ENCODE results near the gene EFNA3. TPM values are rescaled to one million over a fixed set of nuclear protein-coding genes. Genes with fewer than 3 reads are reported as not detected.
A peak's percentile ranks its signal among the peaks of the same experiment; 100 is the strongest.

EFNA3 gene
- total and polyA plus RNA-seq, 9 of the 15 experiments (the other 6 are each of a cell fraction or from before 2014, with no cell fraction given) = 0.59 to 7.9 (median 4.7) TPM

- TF ChIP-seq, protein P1, sequence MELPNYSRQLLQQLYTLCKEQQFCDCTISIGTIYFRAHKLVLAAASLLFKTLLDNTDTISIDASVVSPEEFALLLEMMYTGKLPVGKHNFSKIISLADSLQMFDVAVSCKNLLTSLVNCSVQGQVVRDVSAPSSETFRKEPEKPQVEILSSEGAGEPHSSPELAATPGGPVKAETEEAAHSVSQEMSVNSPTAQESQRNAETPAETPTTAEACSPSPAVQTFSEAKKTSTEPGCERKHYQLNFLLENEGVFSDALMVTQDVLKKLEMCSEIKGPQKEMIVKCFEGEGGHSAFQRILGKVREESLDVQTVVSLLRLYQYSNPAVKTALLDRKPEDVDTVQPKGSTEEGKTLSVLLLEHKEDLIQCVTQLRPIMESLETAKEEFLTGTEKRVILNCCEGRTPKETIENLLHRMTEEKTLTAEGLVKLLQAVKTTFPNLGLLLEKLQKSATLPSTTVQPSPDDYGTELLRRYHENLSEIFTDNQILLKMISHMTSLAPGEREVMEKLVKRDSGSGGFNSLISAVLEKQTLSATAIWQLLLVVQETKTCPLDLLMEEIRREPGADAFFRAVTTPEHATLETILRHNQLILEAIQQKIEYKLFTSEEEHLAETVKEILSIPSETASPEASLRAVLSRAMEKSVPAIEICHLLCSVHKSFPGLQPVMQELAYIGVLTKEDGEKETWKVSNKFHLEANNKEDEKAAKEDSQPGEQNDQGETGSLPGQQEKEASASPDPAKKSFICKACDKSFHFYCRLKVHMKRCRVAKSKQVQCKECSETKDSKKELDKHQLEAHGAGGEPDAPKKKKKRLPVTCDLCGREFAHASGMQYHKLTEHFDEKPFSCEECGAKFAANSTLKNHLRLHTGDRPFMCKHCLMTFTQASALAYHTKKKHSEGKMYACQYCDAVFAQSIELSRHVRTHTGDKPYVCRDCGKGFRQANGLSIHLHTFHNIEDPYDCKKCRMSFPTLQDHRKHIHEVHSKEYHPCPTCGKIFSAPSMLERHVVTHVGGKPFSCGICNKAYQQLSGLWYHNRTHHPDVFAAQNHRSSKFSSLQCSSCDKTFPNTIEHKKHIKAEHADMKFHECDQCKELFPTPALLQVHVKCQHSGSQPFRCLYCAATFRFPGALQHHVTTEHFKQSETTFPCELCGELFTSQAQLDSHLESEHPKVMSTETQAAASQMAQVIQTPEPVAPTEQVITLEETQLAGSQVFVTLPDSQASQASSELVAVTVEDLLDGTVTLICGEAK (IDR thresholded peaks at IDR 0.05) = no peak
- TF ChIP-seq, protein P1 (CRISPR knock-in tag; IDR thresholded peaks at IDR 0.05) = no peak
- TF ChIP-seq ZNF79 (CRISPR knock-in tag; IDR thresholded peaks at IDR 0.05; ENCODE audit: low read depth) (no peak), TRIM24 (IDR thresholded peaks at IDR 0.05) (no peak), CSDE1 (IDR thresholded peaks at IDR 0.05) (no peak), PURB (CRISPR knock-in tag; IDR thresholded peaks at IDR 0.05; ENCODE audit: low read depth) (no peak), TEAD4 (IDR thresholded peaks at IDR 0.05; ENCODE audit: low read length) (peak; percentile 47; the same call in 1 of the 2 replicates), TEAD4 (CRISPR knock-in tag; IDR thresholded peaks at IDR 0.05; ENCODE audit: borderline replicate concordance) (no peak), KLF10 (CRISPR knock-in tag; IDR thresholded peaks at IDR 0.05) (no peak), CTBP1 (IDR thresholded peaks at IDR 0.05; ENCODE audit: borderline replicate concordance) (peak; percentile 41), HSF4 (CRISPR knock-in tag; IDR thresholded peaks at IDR 0.05; ENCODE audit: borderline replicate concordance) (no peak), E2F4 (CRISPR knock-in tag; IDR thresholded peaks at IDR 0.05; ENCODE audit: low read depth) (no peak), KDM1A (IDR thresholded peaks at IDR 0.05) (no peak), ZNF699 (CRISPR knock-in tag; IDR thresholded peaks at IDR 0.05; ENCODE audit: insufficient replicate concordance) (no peak), CBFA2T3 (IDR thresholded peaks at IDR 0.05) (peak; percentile 39), ZNF347 (CRISPR knock-in tag; IDR thresholded peaks at IDR 0.05; ENCODE audit: low read depth) (no peak), ZNF146 (CRISPR knock-in tag; IDR thresholded peaks at IDR 0.05; ENCODE audit: unreplicated experiment) (no peak), ZNF217 (CRISPR knock-in tag; IDR thresholded peaks at IDR 0.05) (no peak)
- TF ChIP-seq, protein P2, sequence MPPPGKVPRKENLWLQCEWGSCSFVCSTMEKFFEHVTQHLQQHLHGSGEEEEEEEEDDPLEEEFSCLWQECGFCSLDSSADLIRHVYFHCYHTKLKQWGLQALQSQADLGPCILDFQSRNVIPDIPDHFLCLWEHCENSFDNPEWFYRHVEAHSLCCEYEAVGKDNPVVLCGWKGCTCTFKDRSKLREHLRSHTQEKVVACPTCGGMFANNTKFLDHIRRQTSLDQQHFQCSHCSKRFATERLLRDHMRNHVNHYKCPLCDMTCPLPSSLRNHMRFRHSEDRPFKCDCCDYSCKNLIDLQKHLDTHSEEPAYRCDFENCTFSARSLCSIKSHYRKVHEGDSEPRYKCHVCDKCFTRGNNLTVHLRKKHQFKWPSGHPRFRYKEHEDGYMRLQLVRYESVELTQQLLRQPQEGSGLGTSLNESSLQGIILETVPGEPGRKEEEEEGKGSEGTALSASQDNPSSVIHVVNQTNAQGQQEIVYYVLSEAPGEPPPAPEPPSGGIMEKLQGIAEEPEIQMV (tag; conservative IDR thresholded peaks at IDR 0.05; ENCODE audit: low read depth) = no peak
Measured at GRCh38 chr1:155134880-155135414, 56.3 kb downstream of the EFNA3 start (continued).
